Motor neuron (in vitro differentiated cells): Measurements from ENCODE around the gene ADA. TPM values are rescaled to one million over a fixed set of nuclear protein-coding genes. Genes with fewer than 3 reads are reported as not detected.

ENCODE experiments used
- ATAC-seq, 8 experiments: fragments of 200-7000 bp; cut with Tn5 transposase; replicated peaks in 6 of 8; 2 replicates each; pipeline ENCODE4 v1.8.0; 2021; ENCODE audit warnings: mild to moderate bottlenecking in 8 of 8, moderate library complexity in 8 of 8
- H3K27ac ChIP-seq, 2 donors: fragments of 250-450 bp; sonication (Bioruptor Pico); 2 replicates each; pipeline ENCODE4 v1.9.0; 2021; ENCODE audit warnings: antibody characterized with exemption in 2 of 2, mild to moderate bottlenecking in 2 of 2, moderate library complexity in 1 of 2
- H3K4me1 ChIP-seq, 2 donors: fragments of 250-450 bp; sonication (Bioruptor Pico); replicated peaks in 1 of 2; 2 replicates each; pipeline ENCODE4 v1.6.1; 2021; ENCODE audit warnings: antibody characterized with exemption in 2 of 2, mild to moderate bottlenecking in 2 of 2, moderate library complexity in 1 of 2
- H3K4me3 ChIP-seq, 5 donors: fragments of 250-450 bp; sonication (Bioruptor Pico); 2 replicates each; pipeline ENCODE4 v1.9.0; 2021; ENCODE audit warnings: antibody characterized with exemption in 5 of 5, mild to moderate bottlenecking in 5 of 5, moderate library complexity in 4 of 5
- WGBS, 10 experiments: fragments of 450-650 bp; shearing (Covaris generic); methylation state at CpG; one replicate each; pipeline ENCODE4 v1.0.0; 2022; 5-methylcytosine and 5-hydroxymethylcytosine counted together
- in situ Hi-C, 9 experiments: fragments of 400-800 bp; cut with MboI; loops; one replicate each; pipeline ENCODE4 v1.15.0; 2021; ENCODE audit warnings: low sequenced_read_pairs in 9 of 9, low pct_unique_long_range_greater_than_20kb in 2 of 9; ENCODE audit not compliant: unreplicated experiment in 9 of 9
- total RNA-seq, 8 experiments: library from RNA; unstranded; fragments of 300-600 nt; gene quantifications; 2 replicates each; pipeline versions ENCODE4 v1.2.3 to v1.2.4, GENCODE V29; 2022

ADA gene
- total RNA-seq, 8 experiments from 2014 or later = 1.9 to 8.9 (median 4.7) TPM

DNA sequence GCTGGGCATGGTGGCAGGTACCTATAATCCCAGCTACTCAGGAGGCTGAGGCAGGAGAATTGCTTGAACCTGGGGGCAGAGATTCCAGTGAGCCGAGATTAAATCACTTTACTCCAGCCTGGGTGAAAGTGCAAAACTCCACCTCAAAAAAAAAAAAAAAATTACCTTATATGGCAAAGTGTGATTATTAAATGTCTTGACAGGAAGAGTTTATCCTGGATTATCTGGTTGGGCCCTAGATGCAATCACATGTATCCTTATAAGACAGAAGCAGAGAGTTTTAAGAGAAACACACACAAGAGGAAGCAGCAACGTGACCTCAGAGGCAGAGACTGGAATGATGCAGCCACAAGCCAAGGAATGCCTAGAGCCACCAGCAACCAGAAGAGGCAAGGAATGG is 11.0 kb downstream of the ADA start:
- in situ Hi-C loops = no loop called here
- ATAC-seq = no peak
- Histone ChIP-seq H3K4me1 (peaks cover 3 to 23% of the 10 kb centered on the region in 2 donors), H3K27ac (no peak overlapping the region), H3K4me3 (no peak overlapping the region)
- 55 to 100% (median 90%) methylated on average over 1 to 2 of the region's 2 CpGs; no CpG with 5 or more reads in 3 of the 10 experiments for WGBS, 10 experiments

DNA sequence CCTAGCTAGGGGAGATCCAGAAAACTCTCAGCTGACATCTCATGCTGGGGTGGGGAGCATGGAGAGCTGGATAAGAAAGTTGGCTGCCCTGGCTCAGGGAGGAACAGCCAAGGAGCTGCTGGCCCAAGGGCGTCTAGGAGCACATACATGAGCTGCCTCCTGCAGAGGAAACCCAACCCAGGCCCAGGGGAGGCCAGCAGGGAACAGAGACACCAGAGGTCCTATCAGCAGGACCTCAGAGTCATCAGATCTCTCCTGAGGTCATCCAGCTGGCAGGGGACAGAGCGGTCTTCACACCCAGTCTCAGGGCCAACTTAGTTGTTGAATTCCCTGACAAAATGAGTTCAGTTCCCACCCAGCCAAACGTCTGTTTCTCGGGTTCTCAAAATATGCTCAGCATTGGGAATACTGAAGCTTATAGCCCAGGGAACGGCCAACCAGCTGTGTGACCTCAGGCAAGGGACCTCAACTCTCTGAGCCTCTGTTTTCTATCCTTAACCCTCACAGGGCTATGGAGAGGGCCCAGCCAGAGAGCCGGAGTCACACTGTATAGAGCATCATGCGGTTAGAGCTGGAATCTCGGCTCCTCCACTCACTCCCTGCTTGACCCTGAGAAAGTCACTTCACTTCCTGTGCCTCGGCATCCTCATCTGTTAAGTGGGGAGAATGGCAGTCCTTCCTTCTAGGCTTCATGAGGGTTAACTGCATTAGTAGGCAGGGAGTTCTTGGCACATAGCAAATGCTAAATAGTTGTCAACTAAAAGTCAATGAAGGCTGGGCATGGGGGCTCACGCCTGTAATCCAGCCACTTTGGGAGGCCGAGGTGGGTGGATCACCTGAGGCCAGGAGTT is 13.8 kb downstream of the ADA start:
- ATAC-seq = peak in 2 of 8 experiments; percentile 46 to 56
- Histone ChIP-seq H3K4me1 (peaks cover 2 to 9% of the 10 kb centered on the region in 2 donors), H3K4me3 (no peak overlapping the region), H3K27ac (no peak overlapping the region)
- in situ Hi-C loops = no loop called here
- WGBS, 10 experiments = 20 to 100% (median 80%) methylated on average over 1 to 4 of the region's 11 CpGs; no CpG with 5 or more reads in 1 of the 10 experiments

DNA sequence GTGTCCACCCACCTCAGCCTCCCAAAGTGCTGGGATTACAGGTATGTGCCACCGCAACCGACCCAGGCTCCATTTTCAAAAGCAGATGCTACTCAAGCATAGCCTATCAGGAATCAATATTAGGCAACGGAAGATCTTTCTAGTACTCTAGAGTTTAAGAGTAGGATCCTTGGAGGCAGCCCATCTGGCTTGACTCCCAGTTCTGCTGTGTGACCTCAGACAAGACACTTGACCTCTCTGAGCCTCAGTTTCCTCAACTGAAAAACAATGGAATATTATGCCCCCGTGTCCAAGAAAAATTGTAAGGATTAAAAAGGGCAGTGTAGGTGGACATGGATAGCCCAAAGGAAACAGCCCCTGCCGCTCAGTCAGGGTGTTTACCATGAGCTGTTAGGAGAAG is 14.5 kb downstream of the ADA start:
- no peak overlapping the region for H3K27ac ChIP-seq
- no peak for ATAC-seq
- in situ Hi-C loops = no loop called here
- peaks cover 6 to 8% of the 10 kb centered on the region in 2 donors for H3K4me1 ChIP-seq
- WGBS, 10 experiments = 67 to 100% (median 90%) methylated on average over 1 to 3 of the region's 5 CpGs; no CpG with 5 or more reads in 2 of the 10 experiments
- H3K4me3 ChIP-seq = no peak overlapping the region

DNA sequence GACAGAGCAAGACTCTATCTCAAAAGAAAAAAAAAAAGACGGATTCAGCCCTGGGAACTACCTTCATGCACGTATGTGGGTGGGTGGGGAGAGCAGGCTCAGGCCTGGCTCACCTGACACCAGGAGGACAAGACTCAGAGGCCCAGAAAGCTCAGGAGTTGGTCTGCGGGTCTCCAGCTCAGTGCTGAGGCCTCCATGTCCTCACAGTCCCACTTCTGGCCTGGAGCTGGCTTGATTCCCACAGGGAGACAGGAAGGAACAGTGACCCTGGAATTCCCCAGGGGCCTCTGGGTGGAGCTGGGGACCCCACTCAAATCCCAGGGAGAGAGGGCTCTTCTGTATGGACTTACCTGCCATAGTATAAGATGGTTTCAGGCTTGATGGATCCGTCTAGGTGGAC is 15.6 kb downstream of the ADA start:
- WGBS, 10 experiments = 100% methylated on average over 1 of the region's 4 CpGs; no CpG with 5 or more reads in 7 of the 10 experiments
- no peak for ATAC-seq
- in situ Hi-C loops = no loop called here
- H3K27ac ChIP-seq = no peak overlapping the region
- H3K4me1 ChIP-seq = peaks cover 7 to 8% of the 10 kb centered on the region in 2 donors
- no peak overlapping the region for H3K4me3 ChIP-seq

DNA sequence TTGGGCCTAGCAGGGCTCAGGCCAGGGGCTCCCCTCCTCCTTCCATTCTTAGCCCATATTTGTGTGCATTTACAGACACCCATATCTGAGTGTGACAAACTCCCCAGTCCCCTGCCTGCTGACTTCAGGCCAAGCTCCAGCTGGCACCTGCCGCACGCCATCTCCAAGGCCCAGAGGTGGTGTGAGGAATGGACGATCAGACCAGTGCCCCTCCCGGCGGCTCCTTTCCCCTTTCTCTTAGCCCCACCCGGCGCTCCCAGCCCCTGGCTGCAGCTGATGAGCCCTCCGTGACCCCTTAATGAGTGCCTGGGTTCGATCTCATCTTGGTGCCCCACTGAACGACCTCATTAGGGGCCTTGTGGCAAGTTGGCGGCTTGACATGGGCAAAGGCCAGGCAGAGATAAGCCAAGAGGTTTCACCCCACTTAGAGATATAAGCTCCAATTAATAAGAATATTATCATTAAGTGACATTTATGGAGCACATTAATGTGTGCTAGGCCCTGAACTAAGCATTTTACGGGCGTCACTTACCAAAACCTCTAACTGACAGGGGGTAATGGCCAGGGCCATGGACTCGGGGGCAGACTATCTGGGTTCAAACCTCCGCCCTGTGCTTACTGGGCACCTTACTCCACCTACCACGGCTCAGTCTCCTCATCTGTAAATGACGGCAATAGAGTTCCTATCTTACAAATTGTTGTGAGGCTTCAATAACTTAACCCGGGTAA is 17.5 kb downstream of the ADA start:
- no peak for ATAC-seq
- Histone ChIP-seq H3K4me3 (no peak overlapping the region), H3K27ac (no peak overlapping the region), H3K4me1 (peaks cover 7 to 8% of the 10 kb centered on the region in 2 donors)
- in situ Hi-C loops = no loop called here
- WGBS, 10 experiments = 60 to 100% (median 87%) methylated on average over 1 to 5 of the region's 18 CpGs; no CpG with 5 or more reads in 2 of the 10 experiments

GRCh38 chr20:44633187-44633810 is 18.2 kb downstream of the ADA start:
- in situ Hi-C loops = no loop called here
- H3K27ac ChIP-seq = no peak overlapping the region
- WGBS, 10 experiments = 70 to 100% (median 85%) methylated on average over 1 to 2 of the region's 3 CpGs; no CpG with 5 or more reads in 2 of the 10 experiments
- peaks cover 7 to 8% of the 10 kb centered on the region in 2 donors for H3K4me1 ChIP-seq
- H3K4me3 ChIP-seq = no peak overlapping the region
- peak in 1 of 8 experiments; percentile 43 for ATAC-seq

- 52 to 100% (median 79%) methylated on average over 1 to 4 of the region's 8 CpGs; no CpG with 5 or more reads in 4 of the 10 experiments for WGBS, 10 experiments
- in situ Hi-C loops = no loop called here
- ATAC-seq = no peak
- Histone ChIP-seq H3K4me3 (no peak overlapping the region), H3K27ac (peak overlapping the region in 1 of 2 donors; percentile 7), H3K4me1 (peaks cover 7 to 8% of the 10 kb centered on the region in 2 donors)
Measured at GRCh38 chr20:44632103-44632752, 19.3 kb downstream of the ADA start.

- no peak for ATAC-seq
- Histone ChIP-seq H3K4me1 (peaks cover 7 to 8% of the 10 kb centered on the region in 2 donors), H3K27ac (no peak overlapping the region), H3K4me3 (no peak overlapping the region)
- in situ Hi-C loops = no loop called here
- 0 to 95% (median 81%) methylated on average over 1 to 5 of the region's 5 CpGs for WGBS, 10 experiments
Measured at GRCh38 chr20:44630297-44630696, 21.2 kb downstream of the ADA start.

DNA sequence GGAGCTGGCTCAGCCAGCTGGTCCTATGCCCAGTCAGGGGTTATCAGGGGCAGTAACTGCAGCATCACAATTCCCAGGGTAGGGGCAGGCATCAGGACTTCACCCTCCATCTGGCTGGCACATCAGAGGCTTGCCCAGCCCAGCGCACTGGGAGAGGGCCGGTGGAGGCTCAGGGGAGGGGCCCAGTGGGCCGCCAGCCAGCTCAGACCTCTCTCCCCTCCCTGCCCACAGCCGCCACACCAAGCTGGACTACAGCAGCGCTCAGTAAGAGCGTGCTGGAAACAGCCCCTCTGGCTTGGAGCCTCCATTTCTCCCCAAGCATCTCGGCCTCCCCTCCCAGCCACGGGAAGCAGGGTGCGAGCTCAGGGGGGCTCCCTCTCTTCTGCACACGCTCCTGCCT is 22.0 kb downstream of the ADA start:
- in situ Hi-C loops = no loop called here
- WGBS, 10 experiments = 69 to 100% (median 90%) methylated on average over 1 to 4 of the region's 10 CpGs; no CpG with 5 or more reads in 5 of the 10 experiments
- peak in 3 of 8 experiments; percentile 18 to 49 (median 34) for ATAC-seq
- Histone ChIP-seq H3K27ac (no peak overlapping the region), H3K4me3 (no peak overlapping the region), H3K4me1 (peaks cover 7 to 8% of the 10 kb centered on the region in 2 donors)

DNA sequence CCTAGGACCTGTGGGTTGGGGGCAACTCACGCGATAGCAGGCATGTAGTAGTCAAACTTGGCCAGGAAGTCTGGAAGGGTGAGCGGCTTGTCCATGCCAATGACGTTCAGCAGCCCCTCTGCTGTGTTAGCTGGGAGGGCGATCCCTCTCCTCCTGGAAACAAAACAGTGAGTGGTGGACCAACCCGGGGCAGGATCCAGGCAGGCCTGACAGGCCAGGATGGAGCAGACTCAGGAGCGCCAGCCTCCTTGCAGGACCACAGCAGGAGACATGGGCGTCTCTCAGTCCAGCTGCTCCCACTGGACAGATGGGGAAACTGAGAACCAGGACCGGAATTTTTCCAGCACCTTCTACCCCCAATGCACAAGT is 22.5 kb downstream of the ADA start:
- Histone ChIP-seq H3K4me3 (no peak overlapping the region), H3K27ac (no peak overlapping the region), H3K4me1 (peaks cover 7 to 8% of the 10 kb centered on the region in 2 donors)
- 40 to 92% (median 88%) methylated on average over 1 to 3 of the region's 9 CpGs; no CpG with 5 or more reads in 5 of the 10 experiments for WGBS, 10 experiments
- no peak for ATAC-seq
- in situ Hi-C loops = no loop called here

DNA sequence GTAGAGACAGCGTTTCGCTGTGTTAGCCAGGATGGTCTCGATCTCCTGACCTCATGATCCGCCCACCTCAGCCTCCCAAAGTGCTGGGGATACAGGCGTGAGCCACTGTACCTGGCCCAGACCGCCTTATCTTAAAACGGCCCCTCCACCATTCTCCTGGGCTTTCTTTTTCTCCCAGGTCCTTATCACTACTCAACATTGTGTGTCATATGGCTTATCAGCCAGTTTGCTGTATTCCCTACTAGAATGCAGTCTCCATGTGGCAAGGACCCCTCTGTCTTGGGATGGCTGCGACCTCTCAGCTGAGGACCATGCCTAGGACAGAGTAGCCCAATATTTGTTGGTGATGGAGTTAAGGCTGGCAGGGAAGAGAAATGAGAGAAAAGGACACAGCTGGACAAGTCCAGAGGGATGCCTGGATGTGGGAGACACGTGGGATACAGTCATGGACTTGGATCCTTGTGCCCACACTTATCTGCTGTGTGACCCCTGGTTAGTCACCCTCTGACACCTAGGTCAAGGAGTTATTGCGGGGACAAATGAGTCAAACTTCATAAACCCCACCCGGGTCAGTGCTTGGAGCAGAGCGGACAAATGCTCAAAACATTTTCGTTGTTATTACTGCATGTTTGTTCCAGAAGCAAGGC is 24.0 kb downstream of the ADA start:
- peaks cover 5 to 6% of the 10 kb centered on the region in 2 donors for H3K4me1 ChIP-seq
- H3K27ac ChIP-seq = no peak overlapping the region
- in situ Hi-C loops = no loop called here
- ATAC-seq = no peak
- H3K4me3 ChIP-seq = no peak overlapping the region
- WGBS, 10 experiments = 73 to 100% (median 87%) methylated on average over 1 to 8 of the region's 13 CpGs; no CpG with 5 or more reads in 1 of the 10 experiments

- Histone ChIP-seq H3K4me3 (no peak overlapping the region), H3K27ac (no peak overlapping the region), H3K4me1 (no peaks in the 10 kb centered on the region)
- ATAC-seq = no peak
- WGBS, 10 experiments = 60 to 94% (median 88%) methylated on average over 1 to 3 of the region's 7 CpGs; no CpG with 5 or more reads in 5 of the 10 experiments
- in situ Hi-C loops = no loop called here
Measured at GRCh38 chr20:44626278-44626677, 25.2 kb downstream of the ADA start.
